Hepatocyte (in vitro differentiated cells): ENCODE results near the gene USP47.

ENCODE experiments used
- EZH2 ChIP-seq: fragments of 200-600 bp; sonication (generic); IDR thresholded peaks from 2 replicates; pipeline ENCODE4 v1.6.1; 2016; ENCODE audit warnings: antibody characterized with exemption, mild to moderate bottlenecking, borderline replicate concordance
- EZH2phosphoT487 ChIP-seq: fragments of 200-600 bp; sonication (generic); IDR thresholded peaks from one replicate; pipeline ENCODE4 v1.6.1; 2018; ENCODE audit warnings: antibody characterized with exemption, mild to moderate bottlenecking, low read depth, moderate library complexity; ENCODE audit not compliant: unreplicated experiment, severe bottlenecking
- TF ChIP-seq, protein P1 (sequence below): fragments of 200-600 bp; sonication (generic); IDR thresholded peaks from 2 replicates; pipeline ENCODE4 v1.5.1; 2016; ENCODE audit warnings: antibody characterized with exemption, mild to moderate bottlenecking; ENCODE audit not compliant: poor library complexity

DNA sequence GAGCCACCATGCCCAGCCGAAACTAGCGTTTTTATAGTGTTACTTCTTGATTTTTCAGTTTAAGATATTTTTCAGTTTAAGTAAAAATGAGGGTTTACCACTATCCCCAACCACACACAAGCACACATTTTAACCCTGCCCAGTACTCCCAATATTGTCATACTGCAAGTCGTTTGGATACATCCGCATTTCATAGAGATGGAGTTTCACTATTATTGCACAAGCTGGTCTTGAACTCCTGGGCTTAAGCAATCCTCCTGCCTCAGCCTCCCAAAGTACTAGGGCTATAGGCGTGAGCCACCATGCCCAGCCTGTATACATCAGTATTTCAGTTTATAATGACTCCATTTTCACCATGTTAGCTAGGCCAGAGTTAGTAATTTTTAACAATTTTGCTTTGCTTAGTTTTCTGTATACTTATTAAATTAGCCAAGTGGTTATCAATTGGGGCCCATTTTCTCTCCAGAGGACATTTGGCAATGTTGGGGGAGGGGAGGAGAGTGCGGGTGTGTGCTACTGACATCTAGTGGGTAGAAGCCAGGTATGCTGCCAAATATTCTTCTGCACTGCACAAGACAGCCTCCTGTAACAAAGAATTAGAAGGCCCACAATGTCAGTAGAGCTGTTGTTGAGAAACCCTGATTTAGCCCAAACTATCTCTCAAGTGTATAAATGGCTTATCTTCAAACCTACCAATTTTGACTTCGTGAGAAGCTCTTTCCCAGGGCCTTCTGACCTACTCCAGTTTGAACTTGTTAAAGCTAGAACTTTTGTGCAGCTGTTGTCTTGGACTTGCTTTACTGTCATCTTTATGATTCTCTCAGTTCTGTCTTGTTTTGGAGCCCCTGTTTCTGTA, 7.3 kb downstream of the USP47 start:
- TF ChIP-seq, protein P1, sequence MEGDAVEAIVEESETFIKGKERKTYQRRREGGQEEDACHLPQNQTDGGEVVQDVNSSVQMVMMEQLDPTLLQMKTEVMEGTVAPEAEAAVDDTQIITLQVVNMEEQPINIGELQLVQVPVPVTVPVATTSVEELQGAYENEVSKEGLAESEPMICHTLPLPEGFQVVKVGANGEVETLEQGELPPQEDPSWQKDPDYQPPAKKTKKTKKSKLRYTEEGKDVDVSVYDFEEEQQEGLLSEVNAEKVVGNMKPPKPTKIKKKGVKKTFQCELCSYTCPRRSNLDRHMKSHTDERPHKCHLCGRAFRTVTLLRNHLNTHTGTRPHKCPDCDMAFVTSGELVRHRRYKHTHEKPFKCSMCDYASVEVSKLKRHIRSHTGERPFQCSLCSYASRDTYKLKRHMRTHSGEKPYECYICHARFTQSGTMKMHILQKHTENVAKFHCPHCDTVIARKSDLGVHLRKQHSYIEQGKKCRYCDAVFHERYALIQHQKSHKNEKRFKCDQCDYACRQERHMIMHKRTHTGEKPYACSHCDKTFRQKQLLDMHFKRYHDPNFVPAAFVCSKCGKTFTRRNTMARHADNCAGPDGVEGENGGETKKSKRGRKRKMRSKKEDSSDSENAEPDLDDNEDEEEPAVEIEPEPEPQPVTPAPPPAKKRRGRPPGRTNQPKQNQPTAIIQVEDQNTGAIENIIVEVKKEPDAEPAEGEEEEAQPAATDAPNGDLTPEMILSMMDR = peak; percentile 52
- no peak for TF ChIP-seq EZH2phosphoT487
- no peak for TF ChIP-seq EZH2
